Right ventricle myocardium superior (tissue), 1 donor: ENCODE data around the gene GMPR2. TPM values are rescaled to one million over a fixed set of nuclear protein-coding genes. Genes with fewer than 3 reads are reported as not detected.

Source experiments
- total RNA-seq: library from RNA; stranded (reverse); fragmentation: NEBNext Ultra II Directional; extraction: Animal tissue kit (Norgen Biotek cat#: 25700); gene quantifications from one replicate; pipeline ENCODE4 v1.2.1, GENCODE V29; 2021
- donor health status: DM: no; HTN: yes; CAD: no; lungs with severe emphysema.

The GMPR2 gene
- total RNA-seq, 1 donor from 2014 or later: 26.2 TPM

Other genes starting within 250 kb of the GMPR2 start
- gene DHRS4L2, start 244.0 kb upstream of the GMPR2 start, total RNA-seq: 17.7 TPM
- 0.08 TPM for gene CARMIL3, start 180.9 kb upstream of the GMPR2 start, total RNA-seq
- gene CPNE6, start 161.4 kb upstream of the GMPR2 start, total RNA-seq: not detected
- 2.7 TPM for gene PCK2, start 138.6 kb upstream of the GMPR2 start, total RNA-seq
- 81.7 TPM for gene DCAF11, start 118.2 kb upstream of the GMPR2 start, total RNA-seq
- gene NRL, start 118.0 kb upstream of the GMPR2 start, total RNA-seq: 0.75 TPM
- gene FITM1, start 102.3 kb upstream of the GMPR2 start, total RNA-seq: 126 TPM
- gene PSME1, start 96.7 kb upstream of the GMPR2 start, total RNA-seq: 129 TPM
- gene EMC9, start 91.3 kb upstream of the GMPR2 start, total RNA-seq: 14.4 TPM
- 88.8 TPM for gene PSME2, start 86.3 kb upstream of the GMPR2 start, total RNA-seq
- gene RNF31, start 85.4 kb upstream of the GMPR2 start, total RNA-seq: 29.5 TPM
- gene IRF9, start 71.7 kb upstream of the GMPR2 start, total RNA-seq: 24.0 TPM
- 1.7 TPM for gene REC8, start 60.8 kb upstream of the GMPR2 start, total RNA-seq
- 10.5 TPM for gene IPO4, start 44.1 kb upstream of the GMPR2 start, total RNA-seq
- 19.2 TPM for gene TM9SF1, start 37.5 kb upstream of the GMPR2 start, total RNA-seq
- gene TSSK4, start 27.2 kb upstream of the GMPR2 start, total RNA-seq: not detected
- gene CHMP4A, start 19.4 kb upstream of the GMPR2 start, total RNA-seq: 26.6 TPM
- 18.9 TPM for gene MDP1, start 16.9 kb upstream of the GMPR2 start, total RNA-seq
- 212 TPM for gene NEDD8, start 562 bp upstream of the GMPR2 start, total RNA-seq
- gene TINF2, start 9.7 kb downstream of the GMPR2 start, total RNA-seq: 28.7 TPM
- gene TGM1, start 30.2 kb downstream of the GMPR2 start, total RNA-seq: 1.1 TPM
- gene RABGGTA, start 38.7 kb downstream of the GMPR2 start, total RNA-seq: 20.3 TPM
- gene DHRS1, start 66.9 kb downstream of the GMPR2 start, total RNA-seq: 5.2 TPM
- 23.4 TPM for gene NOP9, start 66.9 kb downstream of the GMPR2 start, total RNA-seq
- 2.9 TPM for gene CIDEB, start 75.0 kb downstream of the GMPR2 start, total RNA-seq
- 0.65 TPM for gene LTB4R2, start 77.2 kb downstream of the GMPR2 start, total RNA-seq
- gene LTB4R, start 78.6 kb downstream of the GMPR2 start, total RNA-seq: 1.8 TPM
- gene ADCY4, start 102.1 kb downstream of the GMPR2 start, total RNA-seq: 20.6 TPM
- 2.9 TPM for gene RIPK3, start 107.1 kb downstream of the GMPR2 start, total RNA-seq
- gene NFATC4, start 135.3 kb downstream of the GMPR2 start, total RNA-seq: 25.6 TPM
- 8.8 TPM for gene NYNRIN, start 166.1 kb downstream of the GMPR2 start, total RNA-seq
- 0.65 TPM for gene CBLN3, start 196.7 kb downstream of the GMPR2 start, total RNA-seq
- gene KHNYN, start 197.0 kb downstream of the GMPR2 start, total RNA-seq: 22.5 TPM
- gene SDR39U1, start 209.8 kb downstream of the GMPR2 start, total RNA-seq: 84.7 TPM